Measurements from ENCODE around the gene KIAA1191. TPM values are rescaled to one million over a fixed set of nuclear protein-coding genes. Genes with fewer than 3 reads are reported as not detected.

KIAA1191 gene
- total and polyA plus RNA-seq, 2 of the 4 experiments (the other 2 are of a cell fraction): 114 to 124 TPM

- TF ChIP-seq, protein P1, sequence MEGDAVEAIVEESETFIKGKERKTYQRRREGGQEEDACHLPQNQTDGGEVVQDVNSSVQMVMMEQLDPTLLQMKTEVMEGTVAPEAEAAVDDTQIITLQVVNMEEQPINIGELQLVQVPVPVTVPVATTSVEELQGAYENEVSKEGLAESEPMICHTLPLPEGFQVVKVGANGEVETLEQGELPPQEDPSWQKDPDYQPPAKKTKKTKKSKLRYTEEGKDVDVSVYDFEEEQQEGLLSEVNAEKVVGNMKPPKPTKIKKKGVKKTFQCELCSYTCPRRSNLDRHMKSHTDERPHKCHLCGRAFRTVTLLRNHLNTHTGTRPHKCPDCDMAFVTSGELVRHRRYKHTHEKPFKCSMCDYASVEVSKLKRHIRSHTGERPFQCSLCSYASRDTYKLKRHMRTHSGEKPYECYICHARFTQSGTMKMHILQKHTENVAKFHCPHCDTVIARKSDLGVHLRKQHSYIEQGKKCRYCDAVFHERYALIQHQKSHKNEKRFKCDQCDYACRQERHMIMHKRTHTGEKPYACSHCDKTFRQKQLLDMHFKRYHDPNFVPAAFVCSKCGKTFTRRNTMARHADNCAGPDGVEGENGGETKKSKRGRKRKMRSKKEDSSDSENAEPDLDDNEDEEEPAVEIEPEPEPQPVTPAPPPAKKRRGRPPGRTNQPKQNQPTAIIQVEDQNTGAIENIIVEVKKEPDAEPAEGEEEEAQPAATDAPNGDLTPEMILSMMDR (conservative IDR thresholded peaks at IDR 0.05; ENCODE audit: low read depth, low read length): no peak
These were observed 27.0 kb upstream of the KIAA1191 start, which contains the start of the genes HIGD2A and NOP16 (continued) for GRCh38 chr5:176388444-176389134.

- ATAC-seq (ENCODE audit: low read depth): peak; percentile 3; the same call in 1 of the 2 replicates
- POLR2A ChIA-PET (ENCODE audit: unreplicated experiment): interaction anchor here (0.6 kb wide), 1 partner anchor 18 kb away, joined by 5 read pairs; no protein-coding TSS in a partner anchor
- in situ Hi-C loops (cut with MboI; ENCODE audit: low sequenced_read_pairs): no loop called here
- no peak for TF ChIP-seq RAD21 (IDR thresholded peaks at IDR 0.05; ENCODE audit: low read length)
- TF ChIP-seq MXI1 (IDR thresholded peaks at IDR 0.05; ENCODE audit: borderline replicate concordance, low read depth, low read length): no peak
- TF ChIP-seq, protein P2, sequence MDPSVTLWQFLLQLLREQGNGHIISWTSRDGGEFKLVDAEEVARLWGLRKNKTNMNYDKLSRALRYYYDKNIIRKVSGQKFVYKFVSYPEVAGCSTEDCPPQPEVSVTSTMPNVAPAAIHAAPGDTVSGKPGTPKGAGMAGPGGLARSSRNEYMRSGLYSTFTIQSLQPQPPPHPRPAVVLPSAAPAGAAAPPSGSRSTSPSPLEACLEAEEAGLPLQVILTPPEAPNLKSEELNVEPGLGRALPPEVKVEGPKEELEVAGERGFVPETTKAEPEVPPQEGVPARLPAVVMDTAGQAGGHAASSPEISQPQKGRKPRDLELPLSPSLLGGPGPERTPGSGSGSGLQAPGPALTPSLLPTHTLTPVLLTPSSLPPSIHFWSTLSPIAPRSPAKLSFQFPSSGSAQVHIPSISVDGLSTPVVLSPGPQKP (IDR thresholded peaks at IDR 0.05; ENCODE audit: borderline replicate concordance, low read depth, low read length): no peak
- TF ChIP-seq NFE2L2 (IDR thresholded peaks at IDR 0.05; ENCODE audit: low read depth, low read length): no peak
- no peak for TF ChIP-seq POLR2A (IDR thresholded peaks at IDR 0.05; ENCODE audit: low read depth, low read length)
- no peak for TF ChIP-seq FOS (IDR thresholded peaks at IDR 0.05; ENCODE audit: low read depth, low read length)
- TF ChIP-seq USF2 (IDR thresholded peaks at IDR 0.05; ENCODE audit: low read depth, low read length): no peak
- no peak for TF ChIP-seq RFX5 (IDR thresholded peaks at IDR 0.05; ENCODE audit: low read depth, low read length)
- no peak for TF ChIP-seq MAZ (IDR thresholded peaks at IDR 0.05; ENCODE audit: borderline replicate concordance, low read depth, low read length)
- TF ChIP-seq MAFK (IDR thresholded peaks at IDR 0.05; ENCODE audit: low read depth, low read length): no peak
- no peak for TF ChIP-seq CHD1 (IDR thresholded peaks at IDR 0.05; ENCODE audit: low read depth, low read length)
These were observed 26.5 kb upstream of the KIAA1191 start for GRCh38 chr5:176388003-176388443.

More at GRCh38 chr5:176388003-176388443, 26.5 kb upstream of the KIAA1191 start:
- Histone ChIP-seq H2AK5ac (ENCODE audit: low read depth, low read length) (peak overlapping the region; percentile 98), H4K5ac (ENCODE audit: low read depth, low read length) (peak overlapping the region; percentile 1; the same call in 1 of the 2 replicates), H3K23ac (ENCODE audit: low read depth, low read length) (peak overlapping the region; percentile 72; the same call in 1 of the 2 replicates), H3K14ac (replicated peaks; ENCODE audit: low read depth, low read length) (peak overlapping the region; percentile 57), H2BK120ac (ENCODE audit: low read depth, low read length) (no peak overlapping the region), H3K9ac (ENCODE audit: low read depth, low read length) (peak overlapping the region; percentile 73), H3K56ac (ENCODE audit: extremely low read depth, insufficient read depth, low read length) (peak overlapping the region; percentile 53; the same call in 1 of the 2 replicates), H3K9me1 (ENCODE audit: insufficient read depth, low read length) (no peaks in the 10 kb centered on the region; the same call in 1 of the 2 replicates), H3K9me3 (ENCODE audit: control insufficient read depth, insufficient read depth, low read length) (no peaks in the 10 kb centered on the region), H3K27me3 (ENCODE audit: control insufficient read depth, insufficient read depth, low read length) (no peaks in the 10 kb centered on the region), H2AK9ac (replicated peaks; ENCODE audit: low read depth, low read length, poor library complexity) (peak overlapping the region; percentile 100), H3K4ac (ENCODE audit: low read depth, low read length) (peak overlapping the region; percentile 70), H4K91ac (ENCODE audit: insufficient read depth, low read depth, low read length) (peak overlapping the region; percentile 28), H2BK5ac (ENCODE audit: low read depth, low read length, poor library complexity, severe bottlenecking) (peak overlapping the region; percentile 15), H2BK20ac (ENCODE audit: low read depth, low read length) (no peak overlapping the region), H3K4me3 (ENCODE audit: insufficient read depth, low read depth, low read length) (peak overlapping the region; percentile 59), H3K4me1 (ENCODE audit: control insufficient read depth, insufficient read depth, low read length) (no peaks in the 10 kb centered on the region), H4K20me1 (ENCODE audit: insufficient read depth, low read length) (peaks cover 3% of the 10 kb centered on the region; the same call in 1 of the 2 replicates), H3K4me2 (ENCODE audit: low read depth, low read length) (peak overlapping the region; percentile 91), H3K18ac (ENCODE audit: low read depth, low read length) (no peak overlapping the region), H2AFZ (replicated peaks; ENCODE audit: low read length, poor library complexity) (peak overlapping the region; percentile 95), H3K27ac (ENCODE audit: insufficient read depth, low read length) (peak overlapping the region; percentile 47), H3K36me3 (ENCODE audit: control insufficient read depth, insufficient read depth, low read length) (peaks cover 37% of the 10 kb centered on the region), H2BK15ac (ENCODE audit: low read depth, low read length) (no peak overlapping the region), H4K8ac (ENCODE audit: low read depth in 2 of 2, low read length in 2 of 2) (peak overlapping the region; percentile 45 to 83), H3K79me1 (ENCODE audit: low read depth in 1 of 2, low read length in 2 of 2) (peaks cover 9 to 49% of the 10 kb centered on the region in 2 experiments; a peak in 3 of 4 replicates)
- dilution Hi-C loops (cut with HindIII; ENCODE audit: low sequenced_read_pairs, unreplicated experiment): no loop called here
- DNase-seq: peak; percentile 9
- intact Hi-C loops (cut with micrococcal nuclease): no loop called here
- 0% methylated on average over 14 of the region's 29 CpGs; no CpG with 5 or more reads in 1 of the 2 experiments for WGBS, 2 experiments (ENCODE audit: extremely low coverage in 2 of 2, insufficient read length in 1 of 2)
- TSS peak; percentile 73 for BruUV-seq (replicated peaks)
- CTCF ChIA-PET: interaction anchor here (0.6 kb wide), 1 partner anchor 260 kb away, joined by 3 read pairs; no protein-coding TSS in a partner anchor

All from IMR-90 (cell line).